ENCODE data around the gene CYP2F1. TPM values are rescaled to one million over a fixed set of nuclear protein-coding genes. Genes with fewer than 3 reads are reported as not detected.

The CYP2F1 gene
- total and polyA plus RNA-seq, 10 of the 15 experiments (the other 5 are each of a cell fraction or from before 2014, with no cell fraction given): not detected

DNA sequence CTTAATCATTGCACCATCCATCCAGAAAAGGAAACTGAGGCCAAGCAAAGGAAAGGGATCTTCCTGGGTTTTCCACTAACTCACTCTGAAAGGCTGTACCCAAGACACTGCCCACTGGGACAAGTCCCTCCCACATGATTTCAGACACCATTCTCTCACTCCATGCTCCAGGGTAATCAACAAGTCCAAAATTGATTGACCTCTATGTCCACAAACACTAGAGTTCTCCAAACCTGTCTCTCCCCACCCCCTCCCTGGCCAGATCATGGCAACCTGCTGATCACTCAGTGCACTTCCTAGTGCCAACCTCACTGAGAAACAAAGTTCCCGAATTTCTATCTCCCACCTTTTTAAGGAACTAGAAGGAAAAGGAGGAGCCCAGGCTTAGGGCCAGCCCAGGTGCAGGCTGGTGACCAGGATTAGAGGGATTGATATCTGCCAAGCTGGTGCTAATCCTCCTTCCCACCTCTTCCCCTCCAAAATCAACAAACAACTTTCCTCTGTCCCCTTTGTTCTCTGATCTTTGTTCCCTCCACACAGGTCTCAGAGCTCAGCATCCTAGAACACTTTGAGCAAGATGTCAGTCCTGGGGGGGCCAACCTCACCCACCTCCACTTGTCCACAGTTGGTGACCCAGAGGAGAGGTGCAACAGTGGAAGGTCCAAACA is 28.4 kb upstream of the CYP2F1 start:
- TF ChIP-seq ZNF384 (IDR thresholded peaks at IDR 0.05; ENCODE audit: borderline replicate concordance, low read depth, low read length) (no peak), CREM (IDR thresholded peaks at IDR 0.05; ENCODE audit: low read depth) (no peak), SMC3 (IDR thresholded peaks at IDR 0.05; ENCODE audit: borderline replicate concordance, low read length) (no peak), RCOR1 (conservative IDR thresholded peaks at IDR 0.05; ENCODE audit: low read depth, low read length) (no peak), ATF7 (IDR thresholded peaks at IDR 0.05; ENCODE audit: low read depth) (no peak), BMI1 (IDR thresholded peaks at IDR 0.05; ENCODE audit: borderline replicate concordance) (no peak), RAD21 (IDR thresholded peaks at IDR 0.05; ENCODE audit: insufficient read depth, low read depth, low read length) (no peak), POLR2A (IDR thresholded peaks at IDR 0.05; ENCODE audit: low read depth, low read length) (no peak), MEF2A (IDR thresholded peaks at IDR 0.05; ENCODE audit: insufficient read depth, low read depth, low read length) (no peak), LARP7 (IDR thresholded peaks at IDR 0.05) (no peak), POLR2AphosphoS5 (IDR thresholded peaks at IDR 0.05; ENCODE audit: low read length) (no peak), ESRRA (IDR thresholded peaks at IDR 0.05; ENCODE audit: low read length) (no peak)
- TF ChIP-seq, protein P1, sequence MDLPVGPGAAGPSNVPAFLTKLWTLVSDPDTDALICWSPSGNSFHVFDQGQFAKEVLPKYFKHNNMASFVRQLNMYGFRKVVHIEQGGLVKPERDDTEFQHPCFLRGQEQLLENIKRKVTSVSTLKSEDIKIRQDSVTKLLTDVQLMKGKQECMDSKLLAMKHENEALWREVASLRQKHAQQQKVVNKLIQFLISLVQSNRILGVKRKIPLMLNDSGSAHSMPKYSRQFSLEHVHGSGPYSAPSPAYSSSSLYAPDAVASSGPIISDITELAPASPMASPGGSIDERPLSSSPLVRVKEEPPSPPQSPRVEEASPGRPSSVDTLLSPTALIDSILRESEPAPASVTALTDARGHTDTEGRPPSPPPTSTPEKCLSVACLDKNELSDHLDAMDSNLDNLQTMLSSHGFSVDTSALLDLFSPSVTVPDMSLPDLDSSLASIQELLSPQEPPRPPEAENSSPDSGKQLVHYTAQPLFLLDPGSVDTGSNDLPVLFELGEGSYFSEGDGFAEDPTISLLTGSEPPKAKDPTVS (IDR thresholded peaks at IDR 0.05; ENCODE audit: low read depth, low read length): no peak
- TF ChIP-seq, protein P2, sequence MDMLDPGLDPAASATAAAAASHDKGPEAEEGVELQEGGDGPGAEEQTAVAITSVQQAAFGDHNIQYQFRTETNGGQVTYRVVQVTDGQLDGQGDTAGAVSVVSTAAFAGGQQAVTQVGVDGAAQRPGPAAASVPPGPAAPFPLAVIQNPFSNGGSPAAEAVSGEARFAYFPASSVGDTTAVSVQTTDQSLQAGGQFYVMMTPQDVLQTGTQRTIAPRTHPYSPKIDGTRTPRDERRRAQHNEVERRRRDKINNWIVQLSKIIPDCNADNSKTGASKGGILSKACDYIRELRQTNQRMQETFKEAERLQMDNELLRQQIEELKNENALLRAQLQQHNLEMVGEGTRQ (IDR thresholded peaks at IDR 0.05; ENCODE audit: borderline replicate concordance, low read depth, low read length): no peak
- TF ChIP-seq, protein P3, sequence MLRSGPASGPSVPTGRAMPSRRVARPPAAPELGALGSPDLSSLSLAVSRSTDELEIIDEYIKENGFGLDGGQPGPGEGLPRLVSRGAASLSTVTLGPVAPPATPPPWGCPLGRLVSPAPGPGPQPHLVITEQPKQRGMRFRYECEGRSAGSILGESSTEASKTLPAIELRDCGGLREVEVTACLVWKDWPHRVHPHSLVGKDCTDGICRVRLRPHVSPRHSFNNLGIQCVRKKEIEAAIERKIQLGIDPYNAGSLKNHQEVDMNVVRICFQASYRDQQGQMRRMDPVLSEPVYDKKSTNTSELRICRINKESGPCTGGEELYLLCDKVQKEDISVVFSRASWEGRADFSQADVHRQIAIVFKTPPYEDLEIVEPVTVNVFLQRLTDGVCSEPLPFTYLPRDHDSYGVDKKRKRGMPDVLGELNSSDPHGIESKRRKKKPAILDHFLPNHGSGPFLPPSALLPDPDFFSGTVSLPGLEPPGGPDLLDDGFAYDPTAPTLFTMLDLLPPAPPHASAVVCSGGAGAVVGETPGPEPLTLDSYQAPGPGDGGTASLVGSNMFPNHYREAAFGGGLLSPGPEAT (IDR thresholded peaks at IDR 0.05; ENCODE audit: low read depth): no peak
- no TSS peak for BruUV-seq (replicated peaks)
- Histone ChIP-seq H3K4me3 (no peak overlapping the region), H3K9ac (ENCODE audit: control insufficient read depth, insufficient read depth, low read length) (no peak overlapping the region), H3K4me2 (ENCODE audit: control insufficient read depth, insufficient read depth) (no peak overlapping the region), H3K27me3 (replicated peaks in 1 of 2; ENCODE audit: control insufficient read depth in 2 of 2, insufficient read depth in 2 of 2, low read length in 1 of 2) (no peaks in the 10 kb centered on the region), H2AFZ (ENCODE audit: control insufficient read depth, low read depth, low read length) (no peak overlapping the region), H3K27ac (ENCODE audit: control insufficient read depth, insufficient read depth) (no peak overlapping the region), H3K36me3 (ENCODE audit: control insufficient read depth in 2 of 2, insufficient read depth in 2 of 2, low read length in 1 of 2) (no peaks in the 10 kb centered on the region), H4K20me1 (ENCODE audit: control insufficient read depth, insufficient read depth) (no peaks in the 10 kb centered on the region), H3K9me3 (replicated peaks; ENCODE audit: control insufficient read depth, insufficient read depth, low read length) (no peaks in the 10 kb centered on the region), H3K4me1 (ENCODE audit: control insufficient read depth, insufficient read depth, low read length) (no peaks in the 10 kb centered on the region), H3K79me2 (ENCODE audit: control insufficient read depth, insufficient read depth, low read length) (no peaks in the 10 kb centered on the region)
- ChIA-PET RAD21 (ENCODE audit: unreplicated experiment) (no interaction called here), CTCF (no interaction called here), SMC1A (ENCODE audit: uncharacterized antibody, unreplicated experiment) (no interaction called here), POLR2A (no interaction called here)
- DNase-seq (ENCODE audit: low read depth, low spot score): no peak
- in situ Hi-C loops (cut with MboI): no loop called here
- intact Hi-C loops (cut with micrococcal nuclease; ENCODE audit: unreplicated experiment): no loop called here
- WGBS (ENCODE audit: insufficient coverage, insufficient replicate concordance, low lambda C conversion rate, missing lambda C conversion rate): 0% methylated on average over 1 of the region's 1 CpG
- FAIRE-seq: no peak
- no peak for ATAC-seq
